Heart left ventricle (tissue), 16 donors: ENCODE results near the gene BOK. TPM values are rescaled to one million over a fixed set of nuclear protein-coding genes. Genes with fewer than 3 reads are reported as not detected.

Experiments
- ATAC-seq, 4 donors: fragments of 200-7000 bp; cut with Tn5 transposase; one replicate each; pipeline ENCODE4 v1.9.1; 2020 to 2022; ENCODE audit warnings: moderate library complexity in 4 of 4, mild to moderate bottlenecking in 3 of 4, moderate number of reproducible peaks in 1 of 4
- DNase-seq, 5 donors: peaks; one replicate each; pipeline ENCODE4 v3.0.0-alpha.2; 2020
- H3K27ac ChIP-seq, 12 donors: fragments of 200-600 bp; sonication (generic) in 4 of 12; one replicate each; pipeline versions ENCODE4 v1.5.0 to v1.8.0; 2016 to 2022; ENCODE audit warnings: mild to moderate bottlenecking in 2 of 12
- H3K27me3 ChIP-seq, 9 donors: fragments of 200-600 bp; sonication (generic) in 2 of 9; one replicate each; pipeline versions ENCODE4 v1.5.1 to v1.8.0; 2016 to 2022; ENCODE audit warnings: mild to moderate bottlenecking in 3 of 9
- H3K36me3 ChIP-seq, 9 donors: fragments of 200-600 bp; sonication (generic) in 2 of 9; one replicate each; pipeline versions ENCODE4 v1.5.0 to v1.8.0; 2018 to 2022; ENCODE audit warnings: mild to moderate bottlenecking in 2 of 9
- H3K4me1 ChIP-seq, 12 donors: fragments of 200-600 bp; sonication (generic) in 4 of 12; one replicate each; pipeline versions ENCODE4 v1.5.0 to v1.8.0; 2016 to 2022; ENCODE audit warnings: mild to moderate bottlenecking in 3 of 12
- H3K4me3 ChIP-seq, 12 donors: fragments of 200-600 bp; sonication (generic) in 4 of 12; one replicate each; pipeline versions ENCODE4 v1.5.0 to v1.8.0; 2017 to 2022; ENCODE audit warnings: mild to moderate bottlenecking in 9 of 12, moderate library complexity in 4 of 12
- H3K9me3 ChIP-seq, 12 donors: fragments of 200-600 bp; sonication (generic) in 4 of 12; one replicate each; pipeline versions ENCODE4 v1.5.0 to v1.8.0; 2016 to 2022; ENCODE audit warnings: mild to moderate bottlenecking in 1 of 12
- POLR2A ChIP-seq, 2 donors: fragments of 450-650 bp; IDR thresholded peaks; one replicate each; pipeline ENCODE4 v1.6.1; 2017; ENCODE audit warnings: antibody characterized with exemption in 2 of 2, mild to moderate bottlenecking in 2 of 2, moderate library complexity in 2 of 2
- WGBS, 4 donors: extraction: QIAGEN DNeasy Blood & Tissue Kit in 2 of 4; methylation state at CpG; one replicate each; pipeline versions ENCODE4 v1.1.5 to v1.1.7; 2013 to 2018; 5-methylcytosine and 5-hydroxymethylcytosine counted together
- intact Hi-C, 10 donors: fragments of 100-400 bp; cut with DNase I; formaldehyde crosslinking; loops; one replicate each; pipeline versions ENCODE4 v1.11.1 to v1.14.2; 2022
- polyA plus RNA-seq, 2 donors: library from polyadenylated mRNA; stranded (reverse); fragments of 200-250 nt; gene quantifications; one replicate each; pipeline ENCODE4 v1.2.3, GENCODE V29; 2013
- total RNA-seq, 9 donors: library from RNA; depleted of rRNA in 2 of 9; stranded (reverse); fragments of >200 nt in 2 of 9; fragmentation: NEBNext Ultra II Directional in 3 of 9; extraction: Animal tissue kit (Norgen Biotek cat#: 25700) in 3 of 9; gene quantifications; one replicate each; pipeline versions ENCODE4 v1.1.0 to v1.2.4, GENCODE V29; 2016 to 2023
- TF ChIP-seq, protein P1 (sequence below), 12 donors: fragments of 200-600 bp; sonication (generic) in 4 of 12; IDR thresholded peaks; one replicate each; pipeline versions ENCODE4 v1.5.0 to v1.8.0; 2018 to 2022; ENCODE audit warnings: antibody characterized with exemption in 12 of 12, mild to moderate bottlenecking in 5 of 12
- donor health status: ischemic (EF 13 %, LVEDD 7.1; RV severe dilation, severe dysfunction).
- donor health status: healthy with polysubstance abuse.
- donor health status: DM: no; HTN: yes; CAD: no.
- donor health status: DM: no; HTN: no; CAD: no.
- donor health status: ischemic (EF 25% LVEDD 6.9; RV normal size, moderate dysfunction).
- donor health status: ischemic (EF 25% LVEDD 5.7; RV mildly dilated, moderate dysfunction).
- donor health status: healthy.
- donor health status: DM: yes; HTN: yes; CAD: no.
- donor health status: ischemic (EF 35%, LVEDD 5.7; RV mildly dilated, moderate dysfunction).
- donor health status: nonischemic (EF 11% LVEDD 7.7; RV severe dilation, severe dysfunction).
- donor health status: DM: yes; HTN: yes; CAD: no.
- donor health status: PGD.
- donor health status: ischemic (EF 29% LVEDD 5.4; RV normal size, mild dysfunction).
- donor health status: nonischemic (EF 23%, LVEDD 6.1; RV moderate dilation, normal function).

The BOK gene
- total and polyA plus RNA-seq, 11 donors = 1.4 to 22.3 (median 8.4) TPM

DNA sequence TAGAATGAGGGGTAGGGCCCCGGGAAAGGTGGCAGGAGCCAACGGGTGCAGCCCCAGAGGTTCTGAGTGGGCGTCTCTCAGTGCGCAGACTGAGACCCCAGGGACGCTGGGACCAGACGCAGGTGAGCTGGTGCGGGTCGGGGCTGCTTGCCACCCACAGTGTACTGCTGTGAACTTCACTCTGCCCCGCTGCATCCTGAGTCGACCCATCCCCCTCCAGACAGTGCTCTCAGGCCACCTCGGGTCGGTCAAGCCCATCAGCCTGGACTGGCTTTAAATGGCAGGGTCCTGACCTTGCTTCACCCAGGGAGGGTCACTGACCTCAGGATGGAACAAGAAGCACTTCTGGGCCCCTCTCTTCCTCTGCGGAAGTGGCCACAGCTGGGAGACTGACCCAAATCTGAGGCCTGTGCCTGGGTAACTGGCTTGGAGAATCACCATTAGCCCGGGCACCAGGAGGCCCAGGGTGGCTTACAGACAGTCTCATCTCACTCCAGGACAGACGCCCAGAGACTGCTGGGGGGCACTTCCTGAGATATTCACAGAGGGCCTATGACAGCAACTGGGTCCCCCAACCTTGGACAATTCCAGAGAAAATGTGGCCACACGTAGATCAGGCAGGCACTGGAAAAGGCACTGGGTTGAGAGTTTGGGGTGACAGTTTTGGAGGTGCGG is 23.7 kb upstream of the BOK start:
- whole genome bisulfite sequencing, 4 donors = 81 to 94% (median 85%) methylated on average over 9 to 17 of the region's 17 CpGs
- no peaks in the 10 kb centered on the region for H3K36me3 ChIP-seq
- H3K27ac ChIP-seq = no peak overlapping the region
- no peak overlapping the region for H3K4me3 ChIP-seq
- DNase-seq (no peak), ATAC-seq (no peak)
- H3K27me3 ChIP-seq = peaks cover 0 to 6% (median 0%) of the 10 kb centered on the region in 9 donors
- no peaks in the 10 kb centered on the region for H3K9me3 ChIP-seq
- TF ChIP-seq POLR2A (IDR thresholded peaks at IDR 0.05) = no peak
- TF ChIP-seq, protein P1, sequence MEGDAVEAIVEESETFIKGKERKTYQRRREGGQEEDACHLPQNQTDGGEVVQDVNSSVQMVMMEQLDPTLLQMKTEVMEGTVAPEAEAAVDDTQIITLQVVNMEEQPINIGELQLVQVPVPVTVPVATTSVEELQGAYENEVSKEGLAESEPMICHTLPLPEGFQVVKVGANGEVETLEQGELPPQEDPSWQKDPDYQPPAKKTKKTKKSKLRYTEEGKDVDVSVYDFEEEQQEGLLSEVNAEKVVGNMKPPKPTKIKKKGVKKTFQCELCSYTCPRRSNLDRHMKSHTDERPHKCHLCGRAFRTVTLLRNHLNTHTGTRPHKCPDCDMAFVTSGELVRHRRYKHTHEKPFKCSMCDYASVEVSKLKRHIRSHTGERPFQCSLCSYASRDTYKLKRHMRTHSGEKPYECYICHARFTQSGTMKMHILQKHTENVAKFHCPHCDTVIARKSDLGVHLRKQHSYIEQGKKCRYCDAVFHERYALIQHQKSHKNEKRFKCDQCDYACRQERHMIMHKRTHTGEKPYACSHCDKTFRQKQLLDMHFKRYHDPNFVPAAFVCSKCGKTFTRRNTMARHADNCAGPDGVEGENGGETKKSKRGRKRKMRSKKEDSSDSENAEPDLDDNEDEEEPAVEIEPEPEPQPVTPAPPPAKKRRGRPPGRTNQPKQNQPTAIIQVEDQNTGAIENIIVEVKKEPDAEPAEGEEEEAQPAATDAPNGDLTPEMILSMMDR (IDR thresholded peaks at IDR 0.05) = no peak
- H3K4me1 ChIP-seq = peaks cover 0 to 6% (median 0%) of the 10 kb centered on the region in 12 donors
- intact Hi-C loops = no loop called here

DNA sequence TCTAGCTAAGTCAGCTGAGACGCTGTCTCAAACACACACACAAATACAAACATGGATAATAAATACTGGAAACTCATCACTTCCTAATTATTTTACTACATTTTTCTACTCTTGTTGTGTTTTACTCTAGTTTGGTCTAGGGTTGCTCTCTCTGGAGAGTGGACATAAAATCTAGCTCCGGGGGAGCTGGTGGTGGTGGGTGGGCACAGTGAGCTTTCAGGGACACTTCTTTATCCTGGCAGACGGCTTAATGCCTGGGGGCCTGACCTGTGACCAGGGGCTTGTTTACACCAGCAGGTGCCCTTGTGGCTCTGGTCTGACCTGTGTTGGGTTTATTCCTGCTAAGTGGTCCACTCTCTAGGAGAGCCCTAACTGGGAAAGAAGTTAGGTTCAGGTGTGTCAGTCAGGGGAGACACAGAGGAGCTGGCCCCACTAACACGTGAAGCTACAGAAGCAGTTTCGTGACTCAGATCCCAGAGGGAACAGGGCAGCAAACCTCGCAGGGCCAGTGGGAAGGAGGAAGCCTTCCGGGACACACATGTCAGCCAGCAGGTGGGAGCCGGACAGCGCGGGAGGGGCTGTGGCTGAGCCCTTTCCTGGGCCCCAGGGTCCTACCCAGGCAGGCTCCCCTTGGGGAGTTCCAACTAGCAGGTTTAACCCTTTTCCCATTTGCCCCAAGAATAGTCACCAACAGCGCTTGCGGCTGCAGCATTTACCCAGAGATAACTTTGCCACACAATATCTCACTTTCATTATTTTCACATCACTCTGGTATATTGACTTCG is 22.5 kb upstream of the BOK start:
- TF ChIP-seq, protein P1 (IDR thresholded peaks at IDR 0.05) = no peak
- TF ChIP-seq POLR2A (IDR thresholded peaks at IDR 0.05) = no peak
- ATAC-seq (no peak), DNase-seq (no peak)
- Histone ChIP-seq H3K4me1 (peaks cover 0 to 17% (median 5%) of the 10 kb centered on the region in 12 donors), H3K4me3 (no peak overlapping the region), H3K27ac (no peak overlapping the region), H3K36me3 (no peaks in the 10 kb centered on the region), H3K9me3 (no peaks in the 10 kb centered on the region), H3K27me3 (peaks cover 0 to 10% (median 0%) of the 10 kb centered on the region in 9 donors)
- WGBS, 4 donors = 63 to 70% (median 64%) methylated on average over 12 to 13 of the region's 13 CpGs
- intact Hi-C loops = no loop called here

DNA sequence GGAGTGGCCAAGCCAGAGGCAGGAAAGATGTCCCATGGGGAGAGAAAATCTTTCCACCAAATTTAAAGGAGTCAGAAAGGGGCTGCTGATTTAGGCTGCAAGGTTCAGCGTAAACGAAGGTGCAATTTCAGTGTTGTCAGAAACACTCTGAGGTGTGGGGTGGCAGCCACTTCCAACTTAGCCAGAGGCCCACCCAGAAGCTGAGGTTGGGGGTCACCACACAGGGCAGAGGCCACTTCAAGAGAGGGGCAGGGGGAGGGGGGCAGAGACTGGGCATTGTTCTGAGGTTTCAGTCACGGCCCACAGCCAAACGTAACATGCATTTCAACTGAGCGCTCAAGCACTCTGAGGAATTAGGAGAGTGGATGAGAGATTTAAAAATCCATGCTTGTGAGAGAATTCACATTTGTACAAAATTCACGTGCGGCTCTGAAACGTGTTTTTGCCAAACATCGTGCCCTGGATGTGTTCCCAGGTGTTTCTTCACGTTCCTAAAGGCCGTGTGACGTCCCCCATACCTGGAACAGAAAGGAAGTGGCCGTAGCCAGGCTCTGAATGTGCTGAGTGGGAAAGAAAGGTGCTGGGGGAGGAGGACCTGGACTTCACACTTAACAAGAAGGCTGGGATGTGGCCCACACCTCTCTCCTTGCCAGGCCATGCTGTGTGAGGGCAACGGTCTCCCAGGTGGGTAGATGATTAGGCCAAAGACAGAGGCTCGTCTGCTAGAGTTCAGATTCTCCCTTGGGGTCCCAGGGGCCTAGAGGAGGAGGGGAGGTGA is 19.5 kb upstream of the BOK start:
- TF ChIP-seq, protein P1 (IDR thresholded peaks at IDR 0.05) = no peak
- TF ChIP-seq POLR2A (IDR thresholded peaks at IDR 0.05) = no peak
- ATAC-seq = no peak
- no peaks in the 10 kb centered on the region for H3K9me3 ChIP-seq
- no peak for DNase-seq
- H3K27me3 ChIP-seq = peaks cover 0 to 26% (median 6%) of the 10 kb centered on the region in 9 donors
- intact Hi-C loops = no loop called here
- peak overlapping the region in 1 of 12 donors; percentile 79 for H3K27ac ChIP-seq
- H3K36me3 ChIP-seq = no peaks in the 10 kb centered on the region
- H3K4me3 ChIP-seq = peak overlapping the region in 1 of 12 donors; percentile 54
- 84 to 89% (median 86%) methylated on average over 15 of the region's 15 CpGs for WGBS, 4 donors
- H3K4me1 ChIP-seq = peaks cover 0 to 29% (median 14%) of the 10 kb centered on the region in 12 donors
